ENCODE measurements around the gene CC2D2B.

CC2D2B gene

GRCh38 chr10:96043033-96043892 lies 135.5 kb downstream of the CC2D2B start, which contains the start of gene CCNJ:
Gene CCNJ (plus strand): TSS chr10:96043583. CDS start chr10:96044394, 811 bp downstream.
- peak; percentile 91 for ATAC-seq
- TF ChIP-seq ZFP3 (CRISPR knock-in tag; IDR thresholded peaks at IDR 0.05) (0 out of 2 replicates have a peak, but pooled peaks have one; percentile 28), SNAI2 (CRISPR knock-in tag; IDR thresholded peaks at IDR 0.05) (0 out of 2 replicates have a peak, but pooled peaks have one; percentile 61), ZNF565 (CRISPR knock-in tag; conservative IDR thresholded peaks at IDR 0.05; ENCODE audit: low read depth) (no peak), TOX (CRISPR knock-in tag; IDR thresholded peaks at IDR 0.05; ENCODE audit: borderline replicate concordance) (no peak), RARB (CRISPR knock-in tag; IDR thresholded peaks at IDR 0.05) (no peak), TSHZ2 (CRISPR knock-in tag; IDR thresholded peaks at IDR 0.05) (no peak), PATZ1 (CRISPR knock-in tag; IDR thresholded peaks at IDR 0.05; ENCODE audit: borderline replicate concordance) (no peak)

GRCh38 chr10:96043893-96044715 lies 136.3 kb downstream of the CC2D2B start:
- peak; percentile 68 for ATAC-seq
- TF ChIP-seq RARB (CRISPR knock-in tag; IDR thresholded peaks at IDR 0.05) (no peak), ZNF8 (CRISPR knock-in tag; IDR thresholded peaks at IDR 0.05) (no peak), ISL1 (CRISPR knock-in tag; IDR thresholded peaks at IDR 0.05) (no peak), TCF4 (CRISPR knock-in tag; IDR thresholded peaks at IDR 0.05; ENCODE audit: borderline replicate concordance) (no peak), ZNF565 (CRISPR knock-in tag; conservative IDR thresholded peaks at IDR 0.05; ENCODE audit: low read depth) (no peak), TOX (CRISPR knock-in tag; IDR thresholded peaks at IDR 0.05; ENCODE audit: borderline replicate concordance) (no peak), ARNTL (CRISPR knock-in tag; IDR thresholded peaks at IDR 0.05; ENCODE audit: borderline replicate concordance, low read depth) (no peak), ZC3H10 (CRISPR knock-in tag; IDR thresholded peaks at IDR 0.05) (no peak), ZFP3 (CRISPR knock-in tag; IDR thresholded peaks at IDR 0.05) (no peak), SNAI2 (CRISPR knock-in tag; IDR thresholded peaks at IDR 0.05) (no peak), TSHZ2 (CRISPR knock-in tag; IDR thresholded peaks at IDR 0.05) (no peak), ESRRG (CRISPR knock-in tag; IDR thresholded peaks at IDR 0.05) (no peak), ZFP30 (CRISPR knock-in tag; IDR thresholded peaks at IDR 0.05) (no peak), BACH2 (CRISPR knock-in tag; IDR thresholded peaks at IDR 0.05; ENCODE audit: borderline replicate concordance) (no peak), ZNF70 (CRISPR knock-in tag; IDR thresholded peaks at IDR 0.05) (no peak), CSDC2 (CRISPR knock-in tag; IDR thresholded peaks at IDR 0.05) (no peak), PPARA (CRISPR knock-in tag; IDR thresholded peaks at IDR 0.05; ENCODE audit: borderline replicate concordance) (no peak), CSRNP3 (CRISPR knock-in tag; IDR thresholded peaks at IDR 0.05) (no peak), GLIS3 (CRISPR knock-in tag; IDR thresholded peaks at IDR 0.05) (no peak)

Data from SK-N-SH treated with all-trans-retinoic acid at 6 μM for 48 hours (cell line).